ENCODE data around the gene PRSS2.
"Not testable (repeated sequence)": the region's sequence is repeated elsewhere in the genome, so short reads cannot be mapped to it uniquely, and the experiment has no call there.

Gene PRSS2

GRCh38 chr7:142745091-142745635 is 25.6 kb upstream of the PRSS2 start:
- Histone ChIP-seq H3K4me3 (ENCODE audit: low read depth, low read length) (no peak overlapping the region), H3K4me1 (no peaks in the 10 kb centered on the region), H3K36me3 (no peaks in the 10 kb centered on the region), H3K9me3 (no peaks in the 10 kb centered on the region), H3K27me3 (no peaks in the 10 kb centered on the region)
- no peak for DNase-seq
- no peak for TF ChIP-seq CTCF (IDR thresholded peaks at IDR 0.05; ENCODE audit: low read depth, low read length)

- Histone ChIP-seq H3K4me3 (ENCODE audit: low read depth, low read length) (no peak overlapping the region), H3K27me3 (no peaks in the 10 kb centered on the region), H3K9me3 (no peaks in the 10 kb centered on the region), H3K36me3 (no peaks in the 10 kb centered on the region), H3K4me1 (no peaks in the 10 kb centered on the region)
- TF ChIP-seq CTCF (IDR thresholded peaks at IDR 0.05; ENCODE audit: low read depth, low read length) = no peak
- DNase-seq = no peak
Observed at GRCh38 chr7:142745745-142746144, 25.0 kb upstream of the PRSS2 start.

GRCh38 chr7:142746264-142746663 is 24.5 kb upstream of the PRSS2 start:
- no peak overlapping the region for H3K4me3 ChIP-seq (ENCODE audit: low read depth, low read length)
- no peaks in the 10 kb centered on the region for H3K27me3 ChIP-seq
- H3K4me1 ChIP-seq = no peaks in the 10 kb centered on the region
- H3K36me3 ChIP-seq = no peaks in the 10 kb centered on the region
- DNase-seq = no peak
- TF ChIP-seq CTCF (IDR thresholded peaks at IDR 0.05; ENCODE audit: low read depth, low read length) = no peak
- H3K9me3 ChIP-seq = no peaks in the 10 kb centered on the region

- not testable (repeated sequence) for H3K4me1 ChIP-seq, DNase-seq
Observed at GRCh38 chr7:142748410-142748809, 22.4 kb upstream of the PRSS2 start.

GRCh38 chr7:142749218-142749993 is 21.4 kb upstream of the PRSS2 start, which contains the start of gene PRSS1:
Gene PRSS1 (plus strand): TSS chr7:142749472. CDS start chr7:142749485, 13 bp downstream.
- DNase-seq = no peak
- H3K4me1 ChIP-seq = no peaks in the 10 kb centered on the region
- no peaks in the 10 kb centered on the region for H3K9me3 ChIP-seq
- no peak within 1 kb of the TSS for H3K4me3 ChIP-seq (ENCODE audit: low read depth, low read length)
- H3K27me3 ChIP-seq = no peaks in the 10 kb centered on the region
- no peaks in the 10 kb centered on the region for H3K36me3 ChIP-seq
- TF ChIP-seq CTCF (IDR thresholded peaks at IDR 0.05; ENCODE audit: low read depth, low read length) = no peak

More at GRCh38 chr7:142748410-142748809, 22.4 kb upstream of the PRSS2 start:
- H3K27me3 ChIP-seq; H3K36me3 ChIP-seq; H3K4me3 ChIP-seq (ENCODE audit: low read depth, low read length); H3K9me3 ChIP-seq: not testable (repeated sequence)

GRCh38 chr7:142750321-142750938 is 20.3 kb upstream of the PRSS2 start:
- DNase-seq = no peak
- Histone ChIP-seq H3K9me3 (no peaks in the 10 kb centered on the region), H3K36me3 (no peaks in the 10 kb centered on the region), H3K4me3 (ENCODE audit: low read depth, low read length) (no peak overlapping the region), H3K4me1 (no peaks in the 10 kb centered on the region), H3K27me3 (no peaks in the 10 kb centered on the region)
- TF ChIP-seq CTCF (IDR thresholded peaks at IDR 0.05; ENCODE audit: low read depth, low read length) = no peak

- H3K4me1 ChIP-seq; H3K4me3 ChIP-seq (ENCODE audit: low read depth, low read length); H3K27me3 ChIP-seq; H3K9me3 ChIP-seq; DNase-seq; H3K36me3 ChIP-seq: not testable (repeated sequence)
Observed at GRCh38 chr7:142751526-142752175, 19.1 kb upstream of the PRSS2 start.
